Uterus (tissue), 2 donors: ENCODE data around the gene FLNB.

ENCODE experiments used
- CTCF ChIP-seq, 4 experiments: fragments of 200-600 bp in 2 of 4; fragments of 450-650 bp in 2 of 4; sonication (generic) in 2 of 4; IDR thresholded peaks; one replicate each; pipeline ENCODE4 v1.5.1; 2016 to 2019; ENCODE audit warnings: antibody characterized with exemption in 4 of 4, mild to moderate bottlenecking in 2 of 4, moderate library complexity in 1 of 4
- POLR2A ChIP-seq, 2 donors: fragments of 450-650 bp; IDR thresholded peaks; one replicate each; pipeline ENCODE4 v1.6.1; 2016; ENCODE audit warnings: antibody characterized with exemption in 2 of 2, mild to moderate bottlenecking in 1 of 2, moderate library complexity in 1 of 2

GRCh38 chr3:58092521-58092920, 84.3 kb downstream of the FLNB start:
- TF ChIP-seq CTCF (IDR thresholded peaks at IDR 0.05), result no peak
- TF ChIP-seq POLR2A (IDR thresholded peaks at IDR 0.05), result no peak
